ENCODE results near the gene WNT7B.

WNT7B gene

DNA sequence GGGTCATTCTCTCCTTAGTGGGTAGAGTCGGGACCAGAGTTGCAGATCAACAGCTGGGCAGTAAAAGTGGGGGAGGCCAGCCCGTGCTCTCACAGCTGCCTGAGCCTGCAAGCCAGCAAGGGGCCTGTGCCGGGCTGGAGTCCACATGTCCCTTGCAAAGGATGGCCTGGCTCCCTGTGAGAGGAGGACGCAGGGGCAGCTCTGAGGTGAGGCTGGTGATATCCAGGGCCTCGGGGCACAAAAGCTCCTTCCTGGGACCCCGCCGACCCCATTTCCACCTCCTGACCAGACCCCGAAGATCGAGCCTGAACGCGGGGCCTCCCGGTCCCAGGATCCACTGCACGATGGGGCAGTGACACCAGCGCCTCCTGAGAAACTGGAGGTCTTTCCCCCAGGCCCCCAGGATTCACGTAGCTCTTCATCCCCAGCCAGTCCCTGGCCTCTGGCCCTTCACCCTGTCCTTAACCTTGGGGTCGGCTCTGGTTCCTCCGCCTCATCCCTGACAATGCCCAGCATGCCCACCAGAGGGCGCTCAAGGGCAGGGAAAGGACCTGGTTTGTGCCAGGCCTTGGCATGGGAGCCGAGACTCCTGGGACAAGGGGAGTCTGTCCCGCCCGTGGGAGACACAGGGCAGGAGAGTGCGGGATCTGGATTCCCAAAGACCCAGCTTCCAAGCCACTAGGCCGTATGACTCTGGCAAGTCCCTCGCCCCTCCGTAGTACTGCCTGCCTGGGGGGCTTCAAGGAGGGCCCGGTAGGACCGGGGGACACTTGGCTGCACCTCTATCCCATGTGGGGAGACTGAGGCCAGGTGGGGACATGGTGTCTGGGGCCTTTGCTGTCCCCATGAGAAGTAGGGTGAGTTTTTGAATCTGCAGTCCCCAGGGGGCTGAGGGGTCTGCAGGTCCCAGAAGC is 17.8 kb upstream of the WNT7B start:
- no peak overlapping the region for H3K4me3 ChIP-seq (ENCODE audit: control insufficient read depth, low read depth, low read length)
- TF ChIP-seq CTCF (conservative IDR thresholded peaks at IDR 0.05; ENCODE audit: control insufficient read depth, insufficient read depth, low read depth, low read length): peak; percentile 90
- peak; percentile 64 for DNase-seq (ENCODE audit: low read depth)

DNA sequence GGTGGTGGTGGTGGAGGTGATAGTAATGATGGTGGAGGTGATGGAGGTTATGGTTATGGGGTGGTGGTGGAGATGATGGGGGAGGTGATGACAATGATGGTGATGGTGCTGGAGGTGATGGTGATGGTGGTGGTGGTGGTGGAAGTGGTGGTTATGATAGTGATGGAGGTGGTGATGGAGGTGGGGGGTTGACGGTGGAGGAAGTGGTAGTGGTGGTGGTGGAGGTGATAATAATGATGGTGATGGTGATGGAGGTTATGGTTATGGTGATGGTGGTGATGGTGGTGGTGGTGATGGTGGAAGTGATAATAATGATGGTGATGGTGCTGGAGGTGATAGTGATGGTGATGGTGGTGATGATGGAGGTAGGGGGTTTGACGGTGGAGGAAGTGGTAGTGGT is 16.9 kb upstream of the WNT7B start:
- TF ChIP-seq CTCF (conservative IDR thresholded peaks at IDR 0.05; ENCODE audit: control insufficient read depth, insufficient read depth, low read depth, low read length): no peak
- no peak for DNase-seq (ENCODE audit: low read depth)
- H3K4me3 ChIP-seq (ENCODE audit: control insufficient read depth, low read depth, low read length): no peak overlapping the region

- DNase-seq (ENCODE audit: low read depth): no peak
- no peak for TF ChIP-seq CTCF (conservative IDR thresholded peaks at IDR 0.05; ENCODE audit: control insufficient read depth, insufficient read depth, low read depth, low read length)
- H3K4me3 ChIP-seq (ENCODE audit: control insufficient read depth, low read depth, low read length): no peak overlapping the region
These were observed 16.3 kb upstream of the WNT7B start for GRCh38 chr22:45993143-45993692.

DNA sequence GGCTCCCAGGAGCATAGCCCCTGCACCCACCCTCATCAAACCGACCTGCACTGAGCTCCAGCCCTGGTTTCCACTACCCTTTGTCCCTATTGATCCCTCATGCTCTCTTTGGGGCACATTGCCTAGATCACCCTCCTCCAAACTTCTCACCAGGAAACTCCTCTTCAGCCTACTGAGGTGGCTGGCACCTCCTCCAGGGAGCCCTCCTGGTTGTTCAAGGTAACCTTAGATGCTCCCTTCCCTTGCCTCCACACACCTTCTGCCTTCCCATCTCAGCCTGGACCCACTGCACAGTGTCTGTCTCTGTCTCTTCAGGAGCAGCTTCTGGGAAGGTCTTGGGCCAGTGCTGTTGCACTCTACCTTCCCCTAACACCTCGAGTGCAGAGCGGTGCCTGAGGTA is 15.8 kb upstream of the WNT7B start:
- no peak for TF ChIP-seq CTCF (conservative IDR thresholded peaks at IDR 0.05; ENCODE audit: control insufficient read depth, insufficient read depth, low read depth, low read length)
- no peak for DNase-seq (ENCODE audit: low read depth)
- no peak overlapping the region for H3K4me3 ChIP-seq (ENCODE audit: control insufficient read depth, low read depth, low read length)

DNA sequence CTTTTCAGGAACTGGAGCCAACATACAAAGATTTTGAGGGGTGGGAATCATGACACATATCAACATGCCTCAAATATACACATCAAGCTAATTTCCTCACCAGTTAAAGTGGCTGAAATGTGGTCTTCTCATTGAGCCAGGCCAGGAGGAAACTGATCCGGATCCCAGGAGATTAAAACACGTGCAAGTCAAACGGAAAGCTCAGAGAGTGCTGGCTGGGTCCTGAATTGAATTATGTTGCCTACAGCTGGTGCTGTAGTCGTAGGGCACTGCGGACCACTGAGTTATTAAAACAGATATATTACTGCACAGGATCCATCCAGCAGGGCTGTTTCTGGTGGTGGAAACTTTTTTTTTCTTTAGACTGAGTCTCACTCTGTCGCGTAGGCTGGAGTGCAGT is 14.1 kb upstream of the WNT7B start:
- no peak for DNase-seq (ENCODE audit: low read depth)
- no peak overlapping the region for H3K4me3 ChIP-seq (ENCODE audit: control insufficient read depth, low read depth, low read length)
- TF ChIP-seq CTCF (conservative IDR thresholded peaks at IDR 0.05; ENCODE audit: control insufficient read depth, insufficient read depth, low read depth, low read length): no peak

- TF ChIP-seq CTCF (conservative IDR thresholded peaks at IDR 0.05; ENCODE audit: control insufficient read depth, insufficient read depth, low read depth, low read length): no peak
- no peak for DNase-seq (ENCODE audit: low read depth)
- no peak overlapping the region for H3K4me3 ChIP-seq (ENCODE audit: control insufficient read depth, low read depth, low read length)
These were observed 10.3 kb upstream of the WNT7B start for GRCh38 chr22:45987136-45987861.
